Adrenal gland (tissue), 12 donors: ENCODE data around the gene CNIH2. TPM values are rescaled to one million over a fixed set of nuclear protein-coding genes. Genes with fewer than 3 reads are reported as not detected.

Experiments used
- DNase-seq, 7 donors: peaks; one replicate each; pipeline ENCODE4 v3.0.0-alpha.2; 2019 to 2020
- H3K27ac ChIP-seq, 5 donors: fragments of 200-600 bp; sonication (generic) in 4 of 5; 1 replicate in 3 of 5; 2 replicates in 2 of 5; pipeline versions ENCODE4 v1.5.1 to v1.8.0; 2016 to 2020; ENCODE audit warnings: mild to moderate bottlenecking in 1 of 5
- H3K27me3 ChIP-seq: fragments of 200-600 bp; 2 replicates; pipeline ENCODE4 v1.8.0; 2021
- H3K36me3 ChIP-seq, 2 donors: fragments of 200-600 bp; replicated peaks in 1 of 2; 1 replicate in 1 of 2; 2 replicates in 1 of 2; pipeline versions ENCODE4 v1.5.1 to v1.8.0; 2018 to 2022
- H3K4me1 ChIP-seq, 2 donors: fragments of 200-600 bp; replicated peaks in 1 of 2; 1 replicate in 1 of 2; 2 replicates in 1 of 2; pipeline versions ENCODE4 v1.5.1 to v1.8.0; 2018 to 2021
- H3K4me3 ChIP-seq, 4 donors: fragments of 200-600 bp; sonication (generic) in 3 of 4; one replicate each; pipeline ENCODE4 v1.5.1; 2016 to 2018
- H3K9me3 ChIP-seq, 3 donors: fragments of 200-600 bp; sonication (generic) in 1 of 3; replicated peaks in 1 of 3; 1 replicate in 2 of 3; 2 replicates in 1 of 3; pipeline versions ENCODE4 v1.5.1 to v1.8.0; 2016 to 2021
- CTCF ChIP-seq, 6 experiments: fragments of 450-650 bp in 4 of 6; fragments of 200-600 bp in 2 of 6; sonication (generic) in 1 of 6; IDR thresholded peaks; 1 replicate in 5 of 6; 2 replicates in 1 of 6; pipeline versions ENCODE4 v1.5.1 to v1.8.0; 2016 to 2021; ENCODE audit warnings: antibody characterized with exemption in 6 of 6, mild to moderate bottlenecking in 2 of 6, moderate library complexity in 1 of 6
- POLR2A ChIP-seq, 2 donors: fragments of 450-650 bp; IDR thresholded peaks; one replicate each; pipeline ENCODE4 v1.6.1; 2017; ENCODE audit warnings: antibody characterized with exemption in 2 of 2, mild to moderate bottlenecking in 2 of 2, moderate library complexity in 1 of 2
- WGBS, 4 donors: extraction: QIAGEN DNeasy Blood & Tissue Kit in 2 of 4; methylation state at CpG; one replicate each; pipeline versions ENCODE4 v1.1.5 to v1.1.7; 2013 to 2017; 5-methylcytosine and 5-hydroxymethylcytosine counted together
- intact Hi-C, 2 donors: fragments of 100-400 bp; cut with DNase I; formaldehyde crosslinking; loops; one replicate each; pipeline versions ENCODE4 v1.14.1 to v1.15.0; 2022 to 2023
- polyA plus RNA-seq, 3 donors: library from polyadenylated mRNA; stranded (reverse); fragments of 200-250 nt in 2 of 3; fragments of 350-450 nt in 1 of 3; fragmentation: Illumina TruSeq in 1 of 3; extraction: RNeasy Lipid Tissue Mini Kit (QIAGEN cat#74804) in 1 of 3; gene quantifications; one replicate each; pipeline ENCODE4 v1.2.3, GENCODE V29; 2013 to 2014
- total RNA-seq, 9 donors: library from RNA; depleted of rRNA in 4 of 9; stranded (reverse); fragments of >200 nt in 4 of 9; fragments of 120-200 nt in 1 of 9; fragmentation: NEBNext Ultra II Directional in 1 of 9; extraction: Animal tissue kit (Norgen Biotek cat#: 25700) in 1 of 9; gene quantifications; one replicate each; pipeline versions ENCODE4 v1.1.0 to v1.2.4, GENCODE V29; 2013 to 2023
- donor health status: healthy with polysubstance abuse.
- donor health status: Bipolar disorder and iron deficiency.
- donor health status: DM: yes; HTN: yes; CAD: no.
- donor health status: DM: no; HTN: no; CAD: no.
- donor health status: DM: no; HTN: no; CAD: no.
- donor health status: DM: yes; HTN: yes; CAD: no.

CNIH2 gene
- total and polyA plus RNA-seq, 12 donors, result 0.55 to 13.4 (median 2.9) TPM; not detected in 2

GRCh38 chr11:66287211-66287888 lies 9.4 kb downstream of the CNIH2 start:
- intact Hi-C loops, result loop anchor here in 1 of 2 donors (10.0 kb wide), 1 partner anchor 63 kb away; no protein-coding TSS in a partner anchor
- no peak for DNase-seq
- peak overlapping the region in 2 of 5 donors; percentile 13 to 90 for H3K27ac ChIP-seq
- no peaks in the 10 kb centered on the region for H3K9me3 ChIP-seq
- peaks cover 12 to 40% of the 10 kb centered on the region in 2 donors for H3K4me1 ChIP-seq
- WGBS, 4 donors, result 63 to 67% (median 64%) methylated on average over 6 to 10 of the region's 10 CpGs
- H3K36me3 ChIP-seq, result no peaks in the 10 kb centered on the region
- TF ChIP-seq POLR2A (IDR thresholded peaks at IDR 0.05), result no peak
- TF ChIP-seq CTCF (IDR thresholded peaks at IDR 0.05), result no peak
- H3K27me3 ChIP-seq, result peaks cover 5% of the 10 kb centered on the region
- peak overlapping the region in 1 of 4 donors; percentile 73 for H3K4me3 ChIP-seq

- H3K9me3 ChIP-seq, result no peaks in the 10 kb centered on the region
- H3K27me3 ChIP-seq, result peaks cover 8% of the 10 kb centered on the region
- peaks cover 12 to 40% of the 10 kb centered on the region in 2 donors for H3K4me1 ChIP-seq
- WGBS, 4 donors, result 25 to 47% (median 40%) methylated on average over 6 to 20 of the region's 20 CpGs
- H3K27ac ChIP-seq, result peak overlapping the region; percentile 76 to 93 (median 90)
- H3K4me3 ChIP-seq, result peak overlapping the region; percentile 33 to 74 (median 64)
- TF ChIP-seq CTCF (IDR thresholded peaks at IDR 0.05) (no peak), POLR2A (IDR thresholded peaks at IDR 0.05) (no peak)
- DNase-seq, result peak in 2 of 7 donors; percentile 34
- intact Hi-C loops, result loop anchor here in 1 of 2 donors (10.0 kb wide), 1 partner anchor 63 kb away; no protein-coding TSS in a partner anchor
- H3K36me3 ChIP-seq, result no peaks in the 10 kb centered on the region
Measured at GRCh38 chr11:66287889-66288670, 10.1 kb downstream of the CNIH2 start.

- DNase-seq, result peak; percentile 98 to 100 (median 99)
- TF ChIP-seq POLR2A (IDR thresholded peaks at IDR 0.05) (peak; percentile 88 to 91), CTCF (IDR thresholded peaks at IDR 0.05) (peak in 1 of 6 experiments; percentile 8)
- Histone ChIP-seq H3K27ac (peak within 1 kb of the TSS; percentile 78 to 93 (median 90)), H3K4me1 (peaks cover 12 to 40% of the 10 kb centered on the region in 2 donors), H3K4me3 (peak within 1 kb of the TSS; percentile 33 to 74 (median 66)), H3K36me3 (no peaks in the 10 kb centered on the region), H3K27me3 (peaks cover 8% of the 10 kb centered on the region), H3K9me3 (no peaks in the 10 kb centered on the region)
- WGBS, 4 donors, result 0 to 1% (median 0%) methylated on average over 16 to 87 of the region's 87 CpGs
- intact Hi-C loops, result loop anchor here in 1 of 2 donors (10.0 kb wide), 1 partner anchor 64 kb away; no protein-coding TSS in a partner anchor
Measured at GRCh38 chr11:66288671-66289547, 10.9 kb downstream of the CNIH2 start, which contains the start of gene YIF1A. TSS of gene YIF1A (minus strand) at chr11:66289143. CDS start at chr11:66288985, 158 bp downstream.
